Smooth muscle cell of the umbilical artery (primary cell): Measurements from ENCODE around the gene BCL2. TPM values are rescaled to one million over a fixed set of nuclear protein-coding genes. Genes with fewer than 3 reads are reported as not detected.

ENCODE experiments used
- total RNA-seq: library from RNA; depleted of rRNA; stranded (reverse); fragments of >200 nt; gene quantifications from 2 replicates; pipeline ENCODE4 v1.2.3, GENCODE V29; 2014

BCL2 gene
- 0.89 and 1.3 TPM in 2 replicates for total RNA-seq

GRCh38 chr18:63319383-63320122 lies at the start of gene BCL2:
Gene BCL2 (minus strand): TSS chr18:63319769.

GRCh38 chr18:63367053-63367953 lies 47.7 kb upstream of the BCL2 start, which contains the start of gene KDSR:
Gene KDSR (minus strand): TSS chr18:63367206. CDS start chr18:63367118, 88 bp downstream.

Other genes with a start within 250 kb of the BCL2 start
- 33.0 and 43.6 TPM in 2 replicates for gene KDSR, start 47.4 kb upstream of the BCL2 start, total RNA-seq
- 40.7 and 51.4 TPM in 2 replicates for gene VPS4B, start 102.7 kb upstream of the BCL2 start, total RNA-seq
- gene SERPINB5, start 157.2 kb upstream of the BCL2 start, total RNA-seq = not detected in 2 replicates
- not detected in 2 replicates for gene SERPINB12, start 222.6 kb upstream of the BCL2 start, total RNA-seq